Measurements from ENCODE around the gene SNCB. TPM values are rescaled to one million over a fixed set of nuclear protein-coding genes. Genes with fewer than 3 reads are reported as not detected.

The SNCB gene
- total RNA-seq, 2 experiments from 2014 or later: not detected

- Mint-ChIP-seq H3K36me3 (ENCODE audit: low read depth) (peaks cover 17% of the 10 kb centered on the region), H3K4me1 (ENCODE audit: low read depth) (peaks cover 75% of the 10 kb centered on the region), H3K27ac (peak overlapping the region; percentile 82), H3K4me3 (peak overlapping the region; percentile 87), H3K27me3 (ENCODE audit: low read depth) (no peaks in the 10 kb centered on the region), H3K9me3 (ENCODE audit: insufficient read depth) (no peaks in the 10 kb centered on the region)
- ChIA-PET CTCF (interaction anchor here (1.2 to 7.3 kb wide), 2 partner anchors 10 to 919 kb away, joined by 3 to 96 read pairs; no protein-coding TSS in a partner anchor), POLR2A (interaction anchor here (1.1 to 2.4 kb wide), 2 partner anchors 10 to 12 kb away, joined by 4 to 7 read pairs; no protein-coding TSS in a partner anchor)
- ATAC-seq: no peak
- peak; percentile 45 for DNase-seq
These were observed 18.3 kb upstream of the SNCB start for GRCh38 chr5:176648474-176649194.

GRCh38 chr5:176647843-176648473 is 17.6 kb upstream of the SNCB start:
- Mint-ChIP-seq H3K4me1 (ENCODE audit: low read depth) (peaks cover 68% of the 10 kb centered on the region), H3K27ac (peak overlapping the region; percentile 82), H3K9me3 (ENCODE audit: insufficient read depth) (no peaks in the 10 kb centered on the region), H3K27me3 (ENCODE audit: low read depth) (no peaks in the 10 kb centered on the region), H3K36me3 (ENCODE audit: low read depth) (peaks cover 13% of the 10 kb centered on the region), H3K4me3 (peak overlapping the region; percentile 87)
- ChIA-PET CTCF (interaction anchor here (1.1 to 7.3 kb wide), 3 partner anchors 11 to 918 kb away, joined by 3 to 96 read pairs (median 3); no protein-coding TSS in a partner anchor), POLR2A (interaction anchor here (0.9 to 2.4 kb wide), 3 partner anchors 9 to 13 kb away, joined by 3 to 7 read pairs (median 4); no protein-coding TSS in a partner anchor)
- DNase-seq (no peak), ATAC-seq (no peak)

- H3K27me3 Mint-ChIP-seq (ENCODE audit: low read depth): no peaks in the 10 kb centered on the region
- no peaks in the 10 kb centered on the region for H3K9me3 Mint-ChIP-seq (ENCODE audit: insufficient read depth)
- peak; percentile 100 for DNase-seq
- H3K4me1 Mint-ChIP-seq (ENCODE audit: low read depth): peaks cover 62% of the 10 kb centered on the region
- ATAC-seq: peak; percentile 95
- ChIA-PET POLR2A (interaction anchor here (0.6 to 2.4 kb wide), 7 partner anchors 8 to 199 kb away, joined by 3 to 7 read pairs (median 4); partner anchors contain the start of genes EIF4E1B, FAF2 and SNCB), CTCF (interaction anchor here (0.5 to 7.3 kb wide), 9 partner anchors 12 to 285 kb away, joined by 3 to 96 read pairs (median 3); partner anchors contain the start of genes EIF4E1B, FAF2, KIAA1191 and SNCB)
- H3K4me3 Mint-ChIP-seq: peak within 1 kb of the TSS; percentile 87
- H3K27ac Mint-ChIP-seq: peak within 1 kb of the TSS; percentile 92
- H3K36me3 Mint-ChIP-seq (ENCODE audit: low read depth): peaks cover 12% of the 10 kb centered on the region
These were observed 16.9 kb upstream of the SNCB start, which contains the start of gene TSPAN17 for GRCh38 chr5:176647030-176647842. Gene TSPAN17, plus strand, starts transcription at chr5:176647484. Its CDS starts 132 bp downstream, at chr5:176647616.

- no peak for ATAC-seq
- Mint-ChIP-seq H3K4me3 (peak overlapping the region; percentile 87), H3K4me1 (ENCODE audit: low read depth) (peaks cover 56% of the 10 kb centered on the region), H3K27me3 (ENCODE audit: low read depth) (no peaks in the 10 kb centered on the region), H3K27ac (peak overlapping the region; percentile 92), H3K9me3 (ENCODE audit: insufficient read depth) (no peaks in the 10 kb centered on the region), H3K36me3 (ENCODE audit: low read depth) (peaks cover 8% of the 10 kb centered on the region)
- DNase-seq: no peak
- CTCF ChIA-PET: interaction anchor here (0.7 to 7.3 kb wide), 7 partner anchors 12 to 231 kb away, joined by 3 to 96 read pairs (median 3); partner anchors contain the start of genes EIF4E1B, FAF2 and SNCB
- POLR2A ChIA-PET: interaction anchor here (0.6 to 2.4 kb wide), 5 partner anchors 11 to 199 kb away, joined by 3 to 7 read pairs (median 4); partner anchors contain the start of genes EIF4E1B, FAF2 and SNCB
These were observed 16.3 kb upstream of the SNCB start for GRCh38 chr5:176646707-176647029.

GRCh38 chr5:176646049-176646706 is 15.8 kb upstream of the SNCB start:
- DNase-seq (no peak), ATAC-seq (no peak)
- ChIA-PET POLR2A (interaction anchor here (0.6 to 1.3 kb wide), 3 partner anchors 11 to 198 kb away, joined by 3 to 4 read pairs (median 3); partner anchors contain the start of gene FAF2), CTCF (interaction anchor here (1.2 to 7.3 kb wide), 4 partner anchors 13 to 198 kb away, joined by 3 to 96 read pairs (median 8); partner anchors contain the start of genes EIF4E1B, FAF2 and SNCB)
- Mint-ChIP-seq H3K4me3 (peak overlapping the region; percentile 87), H3K9me3 (ENCODE audit: insufficient read depth) (no peaks in the 10 kb centered on the region), H3K4me1 (ENCODE audit: low read depth) (peaks cover 52% of the 10 kb centered on the region), H3K27me3 (ENCODE audit: low read depth) (no peaks in the 10 kb centered on the region), H3K36me3 (ENCODE audit: low read depth) (peaks cover 8% of the 10 kb centered on the region), H3K27ac (peak overlapping the region; percentile 92)

- H3K4me3 Mint-ChIP-seq: no peak overlapping the region
- H3K36me3 Mint-ChIP-seq (ENCODE audit: low read depth): peaks cover 8% of the 10 kb centered on the region
These were observed 14.7 kb upstream of the SNCB start for GRCh38 chr5:176644878-176645670.

GRCh38 chr5:176644294-176644693 is 14.0 kb upstream of the SNCB start:
- peaks cover 36% of the 10 kb centered on the region for H3K4me1 Mint-ChIP-seq (ENCODE audit: low read depth)
- ChIA-PET POLR2A (no interaction called here), CTCF (interaction anchor here (1.3 kb wide), 1 partner anchor 16 kb away, joined by 4 read pairs; no protein-coding TSS in a partner anchor)
- H3K4me3 Mint-ChIP-seq: no peak overlapping the region
- H3K36me3 Mint-ChIP-seq (ENCODE audit: low read depth): peaks cover 5% of the 10 kb centered on the region
- ATAC-seq (no peak), DNase-seq (no peak)
- H3K27me3 Mint-ChIP-seq (ENCODE audit: low read depth): no peaks in the 10 kb centered on the region
- H3K27ac Mint-ChIP-seq: no peak overlapping the region
- H3K9me3 Mint-ChIP-seq (ENCODE audit: insufficient read depth): no peaks in the 10 kb centered on the region

More at GRCh38 chr5:176644878-176645670, 14.7 kb upstream of the SNCB start:
- no peak for DNase-seq
- CTCF ChIA-PET: interaction anchor here (1.1 to 7.3 kb wide), 2 partner anchors 9 to 14 kb away, joined by 3 to 96 read pairs; no protein-coding TSS in a partner anchor
- POLR2A ChIA-PET: interaction anchor here (0.6 kb wide), 1 partner anchor 21 kb away, joined by 4 read pairs; no protein-coding TSS in a partner anchor
- H3K27ac Mint-ChIP-seq: no peak overlapping the region
- H3K4me1 Mint-ChIP-seq (ENCODE audit: low read depth): peaks cover 43% of the 10 kb centered on the region
- H3K9me3 Mint-ChIP-seq (ENCODE audit: insufficient read depth): no peaks in the 10 kb centered on the region
- no peaks in the 10 kb centered on the region for H3K27me3 Mint-ChIP-seq (ENCODE audit: low read depth)
- no peak for ATAC-seq

GRCh38 chr5:176643491-176644219 is 13.3 kb upstream of the SNCB start:
- Mint-ChIP-seq H3K4me1 (ENCODE audit: low read depth) (peaks cover 29% of the 10 kb centered on the region), H3K36me3 (ENCODE audit: low read depth) (peaks cover under 1% of the 10 kb centered on the region), H3K9me3 (ENCODE audit: insufficient read depth) (no peaks in the 10 kb centered on the region), H3K27me3 (ENCODE audit: low read depth) (peaks cover 1% of the 10 kb centered on the region), H3K27ac (no peak overlapping the region), H3K4me3 (no peak overlapping the region)
- ChIA-PET POLR2A (interaction anchor here (0.5 kb wide), 1 partner anchor 31 kb away, joined by 3 read pairs; no protein-coding TSS in a partner anchor), CTCF (interaction anchor here (1.3 kb wide), 1 partner anchor 17 kb away, joined by 4 read pairs; no protein-coding TSS in a partner anchor)
- no peak for DNase-seq
- ATAC-seq: no peak

- ATAC-seq: no peak
- Mint-ChIP-seq H3K27me3 (ENCODE audit: low read depth) (peaks cover 1% of the 10 kb centered on the region), H3K27ac (no peak overlapping the region), H3K4me3 (no peak overlapping the region), H3K9me3 (ENCODE audit: insufficient read depth) (no peaks in the 10 kb centered on the region), H3K4me1 (ENCODE audit: low read depth) (peaks cover 24% of the 10 kb centered on the region), H3K36me3 (ENCODE audit: low read depth) (no peaks in the 10 kb centered on the region)
- no peak for DNase-seq
- POLR2A ChIA-PET: no interaction called here
- CTCF ChIA-PET: interaction anchor here (1.3 kb wide), 1 partner anchor 17 kb away, joined by 4 read pairs; no protein-coding TSS in a partner anchor
These were observed 12.5 kb upstream of the SNCB start for GRCh38 chr5:176642675-176643490.

Data from activated CD8-positive, alpha-beta T cell treated with anti-CD3 and anti-CD28 coated beads, Interleukin-2, amount 10 ng/mL, durations not matched to agents 7 days and 5 days (primary cell).